Activated CD8-positive, alpha-beta T cell treated with anti-CD3 and anti-CD28 coated beads for 36 hours (primary cell): ENCODE data around the gene PIR. TPM values are rescaled to one million over a fixed set of nuclear protein-coding genes. Genes with fewer than 3 reads are reported as not detected.

ENCODE experiments used
- ATAC-seq: fragments of 200-7000 bp; cut with Tn5 transposase; one replicate; pipeline ENCODE4 v1.10.0; 2021; ENCODE audit warnings: mild to moderate bottlenecking, moderate library complexity
- CTCF ChIA-PET: fragments of 350-600 bp; sonication (Branson Sonifier 250); formaldehyde crosslinking; loops from one replicate; lab custom pipeline; 2021; ENCODE audit warnings: antibody characterized with exemption; lab: Charles Lee
- POLR2A ChIA-PET: fragments of 350-600 bp; sonication (Branson Sonifier 250); formaldehyde crosslinking; loops from one replicate; lab custom pipeline; 2021; ENCODE audit warnings: antibody characterized with exemption; lab: Charles Lee
- DNase-seq: peaks from one replicate; pipeline ENCODE4 v3.0.0-alpha.2; 2020
- H3K27ac Mint-ChIP-seq: one replicate; pipeline ENCODE4 v1.8.0; 2021; ENCODE audit warnings: mild to moderate bottlenecking, mixed read lengths
- H3K27me3 Mint-ChIP-seq: one replicate; pipeline ENCODE4 v1.8.0; 2021; ENCODE audit warnings: mixed read lengths
- H3K36me3 Mint-ChIP-seq: one replicate; pipeline ENCODE4 v1.8.0; 2021; ENCODE audit warnings: low read depth, mixed read lengths
- H3K4me1 Mint-ChIP-seq: one replicate; pipeline ENCODE4 v1.8.0; 2021; ENCODE audit warnings: low read depth, mixed read lengths
- H3K4me3 Mint-ChIP-seq: one replicate; pipeline ENCODE4 v1.8.0; 2021; ENCODE audit warnings: mild to moderate bottlenecking, moderate library complexity, mixed read lengths
- H3K9me3 Mint-ChIP-seq: one replicate; pipeline ENCODE4 v1.8.0; 2021; ENCODE audit warnings: mixed read lengths
- intact Hi-C: fragments of 100-400 bp; cut with micrococcal nuclease; formaldehyde crosslinking; loops from one replicate; pipeline ENCODE4 v1.10.0; 2022
- total RNA-seq, 2 experiments: library from RNA; stranded (reverse); gene quantifications; one replicate each; pipeline ENCODE4 v1.2.3, GENCODE V29; 2021
- TF ChIP-seq, protein P1 (sequence below): fragments of 200-600 bp; IDR thresholded peaks from one replicate; pipeline ENCODE4 v1.8.0; 2022; ENCODE audit warnings: antibody characterized with exemption, mild to moderate bottlenecking

PIR gene
- total RNA-seq, 2 experiments from 2014 or later, result 0.74 to 1.2 TPM

- CTCF ChIA-PET, result no interaction called here
- peaks cover 5% of the 10 kb centered on the region for H3K27me3 Mint-ChIP-seq
- no peak overlapping the region for H3K4me3 Mint-ChIP-seq
- POLR2A ChIA-PET, result no interaction called here
- TF ChIP-seq, protein P1, sequence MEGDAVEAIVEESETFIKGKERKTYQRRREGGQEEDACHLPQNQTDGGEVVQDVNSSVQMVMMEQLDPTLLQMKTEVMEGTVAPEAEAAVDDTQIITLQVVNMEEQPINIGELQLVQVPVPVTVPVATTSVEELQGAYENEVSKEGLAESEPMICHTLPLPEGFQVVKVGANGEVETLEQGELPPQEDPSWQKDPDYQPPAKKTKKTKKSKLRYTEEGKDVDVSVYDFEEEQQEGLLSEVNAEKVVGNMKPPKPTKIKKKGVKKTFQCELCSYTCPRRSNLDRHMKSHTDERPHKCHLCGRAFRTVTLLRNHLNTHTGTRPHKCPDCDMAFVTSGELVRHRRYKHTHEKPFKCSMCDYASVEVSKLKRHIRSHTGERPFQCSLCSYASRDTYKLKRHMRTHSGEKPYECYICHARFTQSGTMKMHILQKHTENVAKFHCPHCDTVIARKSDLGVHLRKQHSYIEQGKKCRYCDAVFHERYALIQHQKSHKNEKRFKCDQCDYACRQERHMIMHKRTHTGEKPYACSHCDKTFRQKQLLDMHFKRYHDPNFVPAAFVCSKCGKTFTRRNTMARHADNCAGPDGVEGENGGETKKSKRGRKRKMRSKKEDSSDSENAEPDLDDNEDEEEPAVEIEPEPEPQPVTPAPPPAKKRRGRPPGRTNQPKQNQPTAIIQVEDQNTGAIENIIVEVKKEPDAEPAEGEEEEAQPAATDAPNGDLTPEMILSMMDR, result no peak
- H3K36me3 Mint-ChIP-seq, result no peaks in the 10 kb centered on the region
- H3K9me3 Mint-ChIP-seq, result no peaks in the 10 kb centered on the region
- no peak overlapping the region for H3K27ac Mint-ChIP-seq
- no peaks in the 10 kb centered on the region for H3K4me1 Mint-ChIP-seq
- ATAC-seq (no peak), DNase-seq (no peak)
- intact Hi-C loops, result loop anchor here (10.0 kb wide), 1 partner anchor 121 kb away; no protein-coding TSS in a partner anchor
Observed at GRCh38 chrX:15344106-15344505, 149.0 kb downstream of the PIR start.

DNA sequence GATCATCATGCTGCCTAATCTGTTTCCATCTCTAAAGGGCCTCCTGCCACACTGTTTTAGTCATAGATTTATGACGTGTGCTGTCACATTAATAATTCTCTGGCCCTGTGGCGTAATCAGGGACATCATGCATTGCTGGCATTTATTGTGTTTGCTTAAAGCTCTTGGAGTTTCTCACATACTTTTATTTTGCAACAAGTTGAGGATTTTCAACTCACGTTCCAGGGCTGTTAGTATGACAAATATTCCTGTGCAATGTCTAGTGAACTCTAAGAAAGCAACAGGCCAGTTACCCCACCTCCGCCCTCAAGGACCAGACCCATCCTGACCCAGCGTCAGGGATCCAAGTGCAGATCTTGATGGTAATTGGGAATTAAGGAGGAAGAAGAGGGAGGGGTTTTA, 150.1 kb downstream of the PIR start:
- ChIA-PET CTCF (no interaction called here), POLR2A (no interaction called here)
- no peak overlapping the region for H3K27ac Mint-ChIP-seq
- TF ChIP-seq, protein P1, result no peak
- no peak for DNase-seq
- intact Hi-C loops, result loop anchor here (10.0 kb wide), 1 partner anchor 122 kb away; no protein-coding TSS in a partner anchor
- no peaks in the 10 kb centered on the region for H3K4me1 Mint-ChIP-seq
- no peak overlapping the region for H3K4me3 Mint-ChIP-seq
- peaks cover 6% of the 10 kb centered on the region for H3K27me3 Mint-ChIP-seq
- H3K36me3 Mint-ChIP-seq, result no peaks in the 10 kb centered on the region
- no peak for ATAC-seq
- no peaks in the 10 kb centered on the region for H3K9me3 Mint-ChIP-seq

- intact Hi-C loops, result loop anchor here (10.0 kb wide), 1 partner anchor 124 kb away; no protein-coding TSS in a partner anchor
- no peak for ATAC-seq
- CTCF ChIA-PET, result no interaction called here
- Mint-ChIP-seq H3K36me3 (no peaks in the 10 kb centered on the region), H3K9me3 (no peaks in the 10 kb centered on the region), H3K27ac (no peak overlapping the region), H3K4me1 (peaks cover 6% of the 10 kb centered on the region), H3K4me3 (no peak overlapping the region), H3K27me3 (peaks cover 8% of the 10 kb centered on the region)
- POLR2A ChIA-PET, result no interaction called here
- DNase-seq, result no peak
- TF ChIP-seq, protein P1, result no peak
Observed at GRCh38 chrX:15340867-15341266, 152.3 kb downstream of the PIR start.

DNA sequence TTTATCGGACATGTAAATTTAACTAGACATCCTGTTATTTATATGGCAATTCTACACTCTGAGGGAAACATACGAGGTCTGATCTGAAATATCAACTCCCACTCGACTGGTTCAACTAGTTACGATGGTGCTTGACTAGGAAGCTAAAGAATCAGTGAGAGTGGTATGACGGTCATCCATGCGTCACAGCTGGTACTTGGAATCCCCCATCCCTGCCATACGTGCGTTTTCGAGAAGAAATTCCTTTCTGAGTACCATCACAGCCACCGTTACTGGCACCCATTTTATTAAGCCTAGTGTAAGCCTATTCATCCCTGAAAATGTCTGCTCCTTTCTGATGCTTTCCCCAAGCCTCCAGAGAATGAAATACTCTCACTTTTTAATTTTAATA, 157.1 kb downstream of the PIR start:
- peaks cover 11% of the 10 kb centered on the region for H3K4me1 Mint-ChIP-seq
- H3K36me3 Mint-ChIP-seq, result peaks cover 11% of the 10 kb centered on the region
- H3K9me3 Mint-ChIP-seq, result no peaks in the 10 kb centered on the region
- peak overlapping the region; percentile 87 for H3K27ac Mint-ChIP-seq
- TF ChIP-seq, protein P1, result no peak
- intact Hi-C loops, result no loop called here
- ATAC-seq, result peak; percentile 44
- ChIA-PET CTCF (interaction anchor here (0.6 kb wide), 1 partner anchor 133 kb away, joined by 3 read pairs; no protein-coding TSS in a partner anchor), POLR2A (no interaction called here)
- DNase-seq, result peak; percentile 83
- H3K4me3 Mint-ChIP-seq, result peak overlapping the region; percentile 87
- H3K27me3 Mint-ChIP-seq, result peaks cover 5% of the 10 kb centered on the region

- TF ChIP-seq, protein P1, result no peak
- peak; percentile 96 for ATAC-seq
- Mint-ChIP-seq H3K4me3 (peak within 1 kb of the TSS; percentile 87), H3K27me3 (peaks cover 3% of the 10 kb centered on the region), H3K36me3 (peaks cover 11% of the 10 kb centered on the region), H3K9me3 (no peaks in the 10 kb centered on the region), H3K27ac (peak within 1 kb of the TSS; percentile 91), H3K4me1 (peaks cover 11% of the 10 kb centered on the region)
- peak; percentile 94 for DNase-seq
- intact Hi-C loops, result no loop called here
- POLR2A ChIA-PET, result no interaction called here
- CTCF ChIA-PET, result no interaction called here
Observed at GRCh38 chrX:15335135-15336022, 157.8 kb downstream of the PIR start, which contains the start of gene PIGA. PIGA (minus strand) TSS chrX:15335523; CDS start chrX:15331930, 3,593 bp downstream.
